Neural cell (in vitro differentiated cells): Measurements from ENCODE around the gene SUCO.

Experiments
- CTCF ChIP-seq: fragments of 450-650 bp; IDR thresholded peaks from 2 replicates; pipeline ENCODE4 v1.5.1; 2014; ENCODE audit warnings: antibody characterized with exemption, mild to moderate bottlenecking, moderate library complexity; ENCODE audit not compliant: poor library complexity, severe bottlenecking
- POLR2AphosphoS5 ChIP-seq: IDR thresholded peaks from 2 replicates; pipeline ENCODE4 v1.6.1; 2012

- TF ChIP-seq CTCF: no peak
- no peak for TF ChIP-seq POLR2AphosphoS5
Measured at GRCh38 chr1:172605641-172606040, 72.7 kb downstream of the SUCO start.
